A549 (cell line): ENCODE measurements around the gene NDC1. TPM values are rescaled to one million over a fixed set of nuclear protein-coding genes. Genes with fewer than 3 reads are reported as not detected.

Experiments used
- ATAC-seq, 2 experiments: fragments of 200-7000 bp in 1 of 2; fragments of >200 bp in 1 of 2; cut with Nextera tagmentation in 1 of 2; cut with Tn5 transposase in 1 of 2; 3 replicates each; pipeline versions ENCODE4 v1.8.0 to v1.9.1; 2018 to 2020; ENCODE audit warnings: mild to moderate bottlenecking in 1 of 2, moderate library complexity in 1 of 2
- CTCF ChIA-PET: fragments of 300-600 bp; sonication (Branson Sonifier 250); formaldehyde crosslinking; extraction: SDS; loops from one replicate; lab custom pipeline; 2021; ENCODE audit warnings: antibody characterized with exemption, inconsistent platforms; lab: Yijun Ruan, JAX
- POLR2A ChIA-PET: fragments of 350-600 bp; formaldehyde crosslinking; extraction: SDS; loops from one replicate; lab custom pipeline; 2021; ENCODE audit warnings: antibody characterized with exemption, inconsistent platforms; lab: Yijun Ruan, JAX
- DNase-seq, 2 experiments: peaks; one replicate each; pipeline versions ENCODE4 v3.0.0 to v3.0.0-alpha.2; 2011 to 2016; ENCODE audit warnings: low read depth in 1 of 2, low spot score in 1 of 2
- FAIRE-seq: peaks from 2 replicates; lab custom pipeline; 2011; peaks lifted over from hg19 to GRCh38; lab: Jason Lieb, UNC
- H3K27ac ChIP-seq, 2 experiments: fragments of >200 bp; sonication (Bioruptor Twin); formaldehyde crosslinking; 3 replicates each; pipeline ENCODE4 v1.5.1; 2016 to 2017
- H3K4me1 ChIP-seq: fragments of >200 bp; sonication (Bioruptor Twin); formaldehyde crosslinking; 3 replicates; pipeline ENCODE4 v1.6.1; 2016
- H3K4me2 ChIP-seq: fragments of >200 bp; sonication (Bioruptor Twin); formaldehyde crosslinking; 3 replicates; pipeline ENCODE4 v1.6.1; 2016
- H3K4me3 ChIP-seq: fragments of >200 bp; sonication (Bioruptor Twin); formaldehyde crosslinking; 3 replicates; pipeline ENCODE4 v1.5.1; 2016
- H3K9me3 ChIP-seq: fragments of >200 bp; sonication (Bioruptor Twin); formaldehyde crosslinking; 3 replicates; pipeline ENCODE4 v1.6.1; 2016
- BHLHE40 ChIP-seq: IDR thresholded peaks from 2 replicates; pipeline ENCODE4 v1.6.1; 2012; ENCODE audit warnings: low read depth, low read length, inconsistent platforms
- CBX8 ChIP-seq: fragments of 200-600 bp; sonication (generic); IDR thresholded peaks from 2 replicates; pipeline ENCODE4 v1.6.1; 2016
- CHD2 ChIP-seq: fragments of 150-350 bp; IDR thresholded peaks from 2 replicates; pipeline ENCODE4 v1.6.1; 2014; ENCODE audit warnings: low read length; ENCODE audit not compliant: partially characterized antibody
- FOSL2 ChIP-seq, 2 experiments: fragments of 450-650 bp in 1 of 2; fragments of >200 bp in 1 of 2; sonication (Bioruptor Twin) in 1 of 2; formaldehyde crosslinking; IDR thresholded peaks; 2 replicates each; pipeline versions ENCODE4 v1.5.0 to v1.6.1; 2016 to 2020; ENCODE audit warnings: mild to moderate bottlenecking in 1 of 2, moderate library complexity in 1 of 2
- HDAC2 ChIP-seq: fragments of 200-600 bp; sonication (generic); IDR thresholded peaks from 2 replicates; pipeline ENCODE4 v1.6.1; 2016
- HEYL ChIP-seq: fragments of 250-450 bp; sonication (Bioruptor Pico); IDR thresholded peaks from 2 replicates; pipeline ENCODE4 v1.8.0; 2021; ENCODE audit warnings: mild to moderate bottlenecking, moderate library complexity
- HOXA7 ChIP-seq: fragments of 250-450 bp; sonication (Bioruptor Pico); IDR thresholded peaks from 2 replicates; pipeline ENCODE4 v1.5.0; 2020; ENCODE audit warnings: mild to moderate bottlenecking, moderate library complexity
- PHF8 ChIP-seq: fragments of 200-600 bp; sonication (generic); IDR thresholded peaks from 2 replicates; pipeline ENCODE4 v1.6.1; 2016; ENCODE audit warnings: low read depth, mild to moderate bottlenecking, antibody characterized with exemption, moderate library complexity, borderline replicate concordance
- POLR2AphosphoS2 ChIP-seq: conservative IDR thresholded peaks from 2 replicates; pipeline ENCODE4 v1.6.1; 2012; ENCODE audit warnings: low read length, improper control_type of control experiment, inconsistent platforms
- RAD21 ChIP-seq, 2 experiments: fragments of >200 bp in 1 of 2; sonication (Bioruptor Twin) in 1 of 2; formaldehyde crosslinking in 1 of 2; IDR thresholded peaks in 1 of 2; conservative IDR thresholded peaks in 1 of 2; 2 replicates in 1 of 2; 3 replicates in 1 of 2; pipeline ENCODE4 v1.6.1; 2012 to 2018; ENCODE audit warnings: inconsistent platforms in 1 of 2
- RARB ChIP-seq: fragments of 250-450 bp; sonication (Bioruptor Pico); IDR thresholded peaks from 2 replicates; pipeline ENCODE4 v1.8.0; 2021; ENCODE audit warnings: mild to moderate bottlenecking, moderate library complexity
- RCOR1 ChIP-seq: fragments of 150-350 bp; IDR thresholded peaks from 2 replicates; pipeline ENCODE4 v1.6.1; 2014; ENCODE audit warnings: antibody characterized with exemption, low read length, low read depth
- RFX5 ChIP-seq: fragments of 450-650 bp; IDR thresholded peaks from 2 replicates; pipeline ENCODE4 v1.7.1; 2014; ENCODE audit warnings: antibody characterized with exemption, mild to moderate bottlenecking, moderate library complexity
- SREBF2 ChIP-seq: fragments of 450-650 bp; IDR thresholded peaks from 2 replicates; pipeline ENCODE4 v1.6.1; 2014; ENCODE audit warnings: mild to moderate bottlenecking, moderate library complexity
- TFCP2L1 ChIP-seq: fragments of 250-450 bp; sonication (Bioruptor Pico); IDR thresholded peaks from 2 replicates; pipeline ENCODE4 v1.5.0; 2021; ENCODE audit warnings: mild to moderate bottlenecking
- ZFP36 ChIP-seq: fragments of 450-650 bp; IDR thresholded peaks from 2 replicates; pipeline ENCODE4 v1.6.1; 2014; ENCODE audit warnings: borderline replicate concordance; ENCODE audit not compliant: partially characterized antibody
- ZNF302 ChIP-seq: fragments of 250-450 bp; sonication (Bioruptor Pico); IDR thresholded peaks from 2 replicates; pipeline ENCODE4 v1.9.0; 2021; ENCODE audit warnings: inconsistent platforms, mild to moderate bottlenecking, moderate library complexity
- WGBS: methylation state at CpG from one replicate; pipeline ENCODE4 v1.1.6; 2017; ENCODE audit errors: missing lambda C conversion rate; 5-methylcytosine and 5-hydroxymethylcytosine counted together
- polyA plus RNA-seq, 4 experiments: library from polyadenylated mRNA; depleted of rRNA in 3 of 4; stranded (reverse); fragments of >200 nt; fragmentation: RNase III in 1 of 4; extraction: RNeasy Plus Mini Kit Qiagen cat#74134 plus additional on column Dnase treatment in 1 of 4; gene quantifications; 2 replicates in 3 of 4; 3 replicates in 1 of 4; pipeline ENCODE4 v1.2.3, GENCODE V29; 2011 to 2017
- TF ChIP-seq, protein P1 (sequence below): fragments of 250-450 bp; sonication (Bioruptor Pico); IDR thresholded peaks from 2 replicates; pipeline ENCODE4 v1.5.0; 2021; ENCODE audit warnings: mild to moderate bottlenecking, moderate library complexity, borderline replicate concordance
- TF ChIP-seq, protein P2 (sequence below): fragments of >200 bp; sonication (Bioruptor Twin); formaldehyde crosslinking; IDR thresholded peaks from 2 replicates; pipeline ENCODE4 v1.6.1; 2016
- TF ChIP-seq, protein P3 (sequence below): fragments of 200-600 bp; sonication (generic); IDR thresholded peaks from 2 replicates; pipeline ENCODE4 v1.6.1; 2016; ENCODE audit warnings: antibody characterized with exemption, mild to moderate bottlenecking, moderate library complexity
- TF ChIP-seq, protein P4 (sequence below): fragments of >200 bp; sonication (Bioruptor Twin); formaldehyde crosslinking; IDR thresholded peaks from 3 replicates; pipeline ENCODE4 v1.6.1; 2016
- TF ChIP-seq, protein P5 (sequence below): IDR thresholded peaks from 2 replicates; pipeline ENCODE4 v1.6.1; 2012; ENCODE audit warnings: low read depth, borderline replicate concordance
- TF ChIP-seq, protein P6 (sequence below): IDR thresholded peaks from 2 replicates; pipeline ENCODE4 v1.6.1; 2012
- TF ChIP-seq, protein P7 (sequence below): IDR thresholded peaks from 2 replicates; pipeline ENCODE4 v1.6.1; 2012

The NDC1 gene
- polyA plus RNA-seq, 2 of the 4 experiments (the other 2 are of a cell fraction): 26.4 to 49.5 TPM

DNA sequence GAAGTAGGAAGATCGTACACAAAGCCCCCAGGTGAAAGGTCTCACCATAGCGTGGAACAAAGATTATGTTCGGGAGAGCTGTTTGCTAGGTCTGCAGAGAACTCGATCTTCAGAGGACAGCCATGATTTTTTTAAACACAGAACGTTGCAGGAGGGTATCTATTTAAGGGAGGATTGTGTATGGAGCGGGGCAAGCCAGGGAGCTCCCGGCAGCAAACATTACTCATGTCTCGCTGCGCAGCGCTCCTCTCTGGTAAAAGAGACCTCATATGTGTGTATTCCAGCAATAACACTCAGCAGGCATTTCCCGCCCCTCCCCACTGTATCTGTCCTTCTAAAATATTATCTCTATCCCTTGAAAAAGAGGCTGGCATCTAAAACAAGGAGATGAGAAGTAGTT is 101.8 kb downstream of the NDC1 start:
- Histone ChIP-seq H3K4me2 (no peak overlapping the region), H3K27ac (no peak overlapping the region), H3K4me1 (peaks cover 12% of the 10 kb centered on the region; the same call in 2 of the 3 replicates), H3K4me3 (no peak overlapping the region)
- POLR2A ChIA-PET: no interaction called here
- no peak for ATAC-seq
- 53% methylated on average over 11 of the region's 11 CpGs for WGBS
- CTCF ChIA-PET: interaction anchor here (1.2 to 2.9 kb wide), 2 partner anchors 18 to 57 kb away, joined by 3 to 8 read pairs; no protein-coding TSS in a partner anchor
- no peak for TF ChIP-seq RARB (CRISPR knock-in tag)
- TF ChIP-seq, protein P1, sequence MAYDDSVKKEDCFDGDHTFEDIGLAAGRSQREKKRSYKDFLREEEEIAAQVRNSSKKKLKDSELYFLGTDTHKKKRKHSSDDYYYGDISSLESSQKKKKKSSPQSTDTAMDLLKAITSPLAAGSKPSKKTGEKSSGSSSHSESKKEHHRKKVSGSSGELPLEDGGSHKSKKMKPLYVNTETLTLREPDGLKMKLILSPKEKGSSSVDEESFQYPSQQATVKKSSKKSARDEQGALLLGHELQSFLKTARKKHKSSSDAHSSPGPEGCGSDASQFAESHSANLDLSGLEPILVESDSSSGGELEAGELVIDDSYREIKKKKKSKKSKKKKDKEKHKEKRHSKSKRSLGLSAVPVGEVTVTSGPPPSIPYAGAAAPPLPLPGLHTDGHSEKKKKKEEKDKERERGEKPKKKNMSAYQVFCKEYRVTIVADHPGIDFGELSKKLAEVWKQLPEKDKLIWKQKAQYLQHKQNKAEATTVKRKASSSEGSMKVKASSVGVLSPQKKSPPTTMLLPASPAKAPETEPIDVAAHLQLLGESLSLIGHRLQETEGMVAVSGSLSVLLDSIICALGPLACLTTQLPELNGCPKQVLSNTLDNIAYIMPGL (CRISPR knock-in tag): no peak
- no peak for TF ChIP-seq RAD21 (conservative IDR thresholded peaks at IDR 0.05 in 1 of 2, IDR thresholded peaks at IDR 0.05 in 1 of 2)
- TF ChIP-seq RCOR1: no peak
- no peak for TF ChIP-seq HEYL (CRISPR knock-in tag)
- no peak for TF ChIP-seq ZFP36
- TF ChIP-seq, protein P2, sequence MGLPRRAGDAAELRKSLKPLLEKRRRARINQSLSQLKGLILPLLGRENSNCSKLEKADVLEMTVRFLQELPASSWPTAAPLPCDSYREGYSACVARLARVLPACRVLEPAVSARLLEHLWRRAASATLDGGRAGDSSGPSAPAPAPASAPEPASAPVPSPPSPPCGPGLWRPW: no peak
- no peak for TF ChIP-seq ZNF302 (CRISPR knock-in tag)
- TF ChIP-seq, protein P3, sequence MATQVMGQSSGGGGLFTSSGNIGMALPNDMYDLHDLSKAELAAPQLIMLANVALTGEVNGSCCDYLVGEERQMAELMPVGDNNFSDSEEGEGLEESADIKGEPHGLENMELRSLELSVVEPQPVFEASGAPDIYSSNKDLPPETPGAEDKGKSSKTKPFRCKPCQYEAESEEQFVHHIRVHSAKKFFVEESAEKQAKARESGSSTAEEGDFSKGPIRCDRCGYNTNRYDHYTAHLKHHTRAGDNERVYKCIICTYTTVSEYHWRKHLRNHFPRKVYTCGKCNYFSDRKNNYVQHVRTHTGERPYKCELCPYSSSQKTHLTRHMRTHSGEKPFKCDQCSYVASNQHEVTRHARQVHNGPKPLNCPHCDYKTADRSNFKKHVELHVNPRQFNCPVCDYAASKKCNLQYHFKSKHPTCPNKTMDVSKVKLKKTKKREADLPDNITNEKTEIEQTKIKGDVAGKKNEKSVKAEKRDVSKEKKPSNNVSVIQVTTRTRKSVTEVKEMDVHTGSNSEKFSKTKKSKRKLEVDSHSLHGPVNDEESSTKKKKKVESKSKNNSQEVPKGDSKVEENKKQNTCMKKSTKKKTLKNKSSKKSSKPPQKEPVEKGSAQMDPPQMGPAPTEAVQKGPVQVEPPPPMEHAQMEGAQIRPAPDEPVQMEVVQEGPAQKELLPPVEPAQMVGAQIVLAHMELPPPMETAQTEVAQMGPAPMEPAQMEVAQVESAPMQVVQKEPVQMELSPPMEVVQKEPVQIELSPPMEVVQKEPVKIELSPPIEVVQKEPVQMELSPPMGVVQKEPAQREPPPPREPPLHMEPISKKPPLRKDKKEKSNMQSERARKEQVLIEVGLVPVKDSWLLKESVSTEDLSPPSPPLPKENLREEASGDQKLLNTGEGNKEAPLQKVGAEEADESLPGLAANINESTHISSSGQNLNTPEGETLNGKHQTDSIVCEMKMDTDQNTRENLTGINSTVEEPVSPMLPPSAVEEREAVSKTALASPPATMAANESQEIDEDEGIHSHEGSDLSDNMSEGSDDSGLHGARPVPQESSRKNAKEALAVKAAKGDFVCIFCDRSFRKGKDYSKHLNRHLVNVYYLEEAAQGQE: no peak
- no peak for TF ChIP-seq CBX8
- TF ChIP-seq HDAC2: no peak
- TF ChIP-seq BHLHE40: no peak
- no peak for TF ChIP-seq RFX5
- no peak for TF ChIP-seq FOSL2 (IDR thresholded peaks at IDR 0.05)
- TF ChIP-seq FOSL2 (CRISPR knock-in tag; IDR thresholded peaks at IDR 0.05): no peak
- TF ChIP-seq POLR2AphosphoS2: no peak
- TF ChIP-seq TFCP2L1 (CRISPR knock-in tag): no peak
- TF ChIP-seq, protein P4, sequence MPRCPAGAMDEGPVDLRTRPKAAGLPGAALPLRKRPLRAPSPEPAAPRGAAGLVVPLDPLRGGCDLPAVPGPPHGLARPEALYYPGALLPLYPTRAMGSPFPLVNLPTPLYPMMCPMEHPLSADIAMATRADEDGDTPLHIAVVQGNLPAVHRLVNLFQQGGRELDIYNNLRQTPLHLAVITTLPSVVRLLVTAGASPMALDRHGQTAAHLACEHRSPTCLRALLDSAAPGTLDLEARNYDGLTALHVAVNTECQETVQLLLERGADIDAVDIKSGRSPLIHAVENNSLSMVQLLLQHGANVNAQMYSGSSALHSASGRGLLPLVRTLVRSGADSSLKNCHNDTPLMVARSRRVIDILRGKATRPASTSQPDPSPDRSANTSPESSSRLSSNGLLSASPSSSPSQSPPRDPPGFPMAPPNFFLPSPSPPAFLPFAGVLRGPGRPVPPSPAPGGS: no peak
- no peak for TF ChIP-seq CHD2
- TF ChIP-seq PHF8: no peak
- TF ChIP-seq, all 56 proteins: peak for 0
- FAIRE-seq (no peak), DNase-seq (no peak)
- H3K9me3 ChIP-seq: no peaks in the 10 kb centered on the region

DNA sequence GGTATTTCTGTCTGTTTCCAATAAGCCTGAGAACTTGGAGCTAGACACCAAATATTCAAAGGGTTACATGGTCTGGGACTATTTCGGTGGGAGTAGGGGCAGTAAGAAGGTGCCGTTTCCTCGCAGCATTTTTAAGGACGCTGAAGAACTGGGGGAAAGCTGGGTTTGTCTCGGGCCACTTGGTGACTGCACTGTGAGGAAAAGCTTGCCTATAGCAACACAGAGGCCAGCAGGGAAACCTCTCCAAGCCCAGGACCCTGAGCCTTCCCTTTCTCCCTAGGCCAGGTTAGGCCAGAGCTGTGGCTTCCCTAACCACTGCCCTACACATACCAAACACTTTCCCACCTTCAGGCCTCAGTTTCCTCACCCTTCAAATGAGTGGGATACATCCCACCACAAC is 102.4 kb downstream of the NDC1 start:
- CTCF ChIA-PET: interaction anchor here (1.0 to 2.9 kb wide), 3 partner anchors 19 to 58 kb away, joined by 3 to 8 read pairs (median 3); no protein-coding TSS in a partner anchor
- TF ChIP-seq HEYL (CRISPR knock-in tag): no peak
- TF ChIP-seq, protein P5, sequence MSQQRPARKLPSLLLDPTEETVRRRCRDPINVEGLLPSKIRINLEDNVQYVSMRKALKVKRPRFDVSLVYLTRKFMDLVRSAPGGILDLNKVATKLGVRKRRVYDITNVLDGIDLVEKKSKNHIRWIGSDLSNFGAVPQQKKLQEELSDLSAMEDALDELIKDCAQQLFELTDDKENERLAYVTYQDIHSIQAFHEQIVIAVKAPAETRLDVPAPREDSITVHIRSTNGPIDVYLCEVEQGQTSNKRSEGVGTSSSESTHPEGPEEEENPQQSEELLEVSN: no peak
- TF ChIP-seq HOXA7 (CRISPR knock-in tag): no peak
- TF ChIP-seq SREBF2: no peak
- TF ChIP-seq PHF8: no peak
- TF ChIP-seq, protein P1 (CRISPR knock-in tag): no peak
- TF ChIP-seq, protein P6, sequence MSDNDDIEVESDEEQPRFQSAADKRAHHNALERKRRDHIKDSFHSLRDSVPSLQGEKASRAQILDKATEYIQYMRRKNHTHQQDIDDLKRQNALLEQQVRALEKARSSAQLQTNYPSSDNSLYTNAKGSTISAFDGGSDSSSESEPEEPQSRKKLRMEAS: no peak
- TF ChIP-seq, protein P4: no peak
- TF ChIP-seq, protein P7, sequence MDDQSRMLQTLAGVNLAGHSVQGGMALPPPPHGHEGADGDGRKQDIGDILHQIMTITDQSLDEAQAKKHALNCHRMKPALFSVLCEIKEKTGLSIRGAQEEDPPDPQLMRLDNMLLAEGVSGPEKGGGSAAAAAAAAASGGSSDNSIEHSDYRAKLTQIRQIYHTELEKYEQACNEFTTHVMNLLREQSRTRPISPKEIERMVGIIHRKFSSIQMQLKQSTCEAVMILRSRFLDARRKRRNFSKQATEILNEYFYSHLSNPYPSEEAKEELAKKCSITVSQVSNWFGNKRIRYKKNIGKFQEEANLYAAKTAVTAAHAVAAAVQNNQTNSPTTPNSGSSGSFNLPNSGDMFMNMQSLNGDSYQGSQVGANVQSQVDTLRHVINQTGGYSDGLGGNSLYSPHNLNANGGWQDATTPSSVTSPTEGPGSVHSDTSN: no peak
- TF ChIP-seq CBX8: no peak
- Histone ChIP-seq H3K4me1 (peaks cover 12% of the 10 kb centered on the region; the same call in 2 of the 3 replicates), H3K4me3 (no peak overlapping the region), H3K27ac (no peak overlapping the region), H3K9me3 (no peaks in the 10 kb centered on the region), H3K4me2 (no peak overlapping the region)
- 76% methylated on average over 5 of the region's 5 CpGs for WGBS
- ATAC-seq: no peak
- POLR2A ChIA-PET: no interaction called here
- DNase-seq: no peak
- no peak for FAIRE-seq
